NCI-H774 (cell line): ENCODE results near the gene ATP8A2.

Source experiments
- DNase-seq: peaks from one replicate; lab custom pipeline; 2025; lab: John Stamatoyannopoulos, UW

The ATP8A2 gene

DNA sequence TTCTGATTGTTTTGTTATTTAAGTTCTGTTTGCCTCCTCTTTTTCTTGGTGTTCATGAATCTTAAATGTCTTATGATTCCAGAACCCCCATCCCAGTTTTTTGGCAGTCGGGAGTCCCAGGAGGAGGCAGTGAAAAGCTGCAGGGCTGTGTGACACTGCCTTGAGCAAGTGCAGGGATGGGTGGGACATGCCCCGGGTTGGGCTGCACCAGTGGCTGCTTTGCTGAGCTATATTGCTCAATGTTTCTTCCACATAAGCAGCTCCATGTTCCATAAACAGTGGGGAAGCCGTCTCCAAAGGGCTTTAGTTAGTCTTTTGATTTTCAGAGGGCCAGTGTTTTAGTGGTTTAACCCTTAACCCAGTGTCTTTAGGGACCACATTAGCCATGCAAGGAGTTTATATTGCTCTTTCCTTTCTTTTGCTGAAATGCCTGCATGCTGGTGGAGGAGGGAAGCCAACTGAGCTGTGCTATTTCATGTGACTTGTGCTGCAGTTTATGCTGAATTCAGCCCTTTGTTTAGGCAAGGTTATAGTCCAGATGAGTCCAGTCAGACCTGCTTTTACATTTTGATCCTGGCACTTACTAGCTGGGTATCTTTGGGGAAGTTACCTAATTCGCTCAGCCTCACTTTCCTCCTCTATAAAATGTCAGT is 13.1 kb downstream of the ATP8A2 start:
- DNase-seq, result no peak

DNA sequence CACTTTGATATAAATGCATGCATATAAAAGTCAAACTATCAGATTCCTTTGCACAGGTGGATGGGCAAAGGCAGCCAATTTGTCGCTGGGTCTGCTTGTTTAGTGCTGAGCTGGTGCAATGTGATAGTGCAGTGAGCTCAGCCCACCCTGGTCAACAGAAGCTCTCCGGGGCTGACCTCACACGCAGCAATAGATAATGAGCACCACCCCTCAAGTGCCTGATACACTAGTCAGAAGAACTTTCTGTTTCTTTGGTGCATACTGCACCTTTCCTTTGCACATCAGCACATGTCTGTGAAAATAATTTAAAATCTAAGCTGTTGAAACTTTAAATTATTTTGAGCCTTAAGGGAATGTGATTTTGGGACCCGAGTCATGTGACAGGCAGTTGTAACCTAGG is 20.2 kb downstream of the ATP8A2 start:
- no peak for DNase-seq

DNA sequence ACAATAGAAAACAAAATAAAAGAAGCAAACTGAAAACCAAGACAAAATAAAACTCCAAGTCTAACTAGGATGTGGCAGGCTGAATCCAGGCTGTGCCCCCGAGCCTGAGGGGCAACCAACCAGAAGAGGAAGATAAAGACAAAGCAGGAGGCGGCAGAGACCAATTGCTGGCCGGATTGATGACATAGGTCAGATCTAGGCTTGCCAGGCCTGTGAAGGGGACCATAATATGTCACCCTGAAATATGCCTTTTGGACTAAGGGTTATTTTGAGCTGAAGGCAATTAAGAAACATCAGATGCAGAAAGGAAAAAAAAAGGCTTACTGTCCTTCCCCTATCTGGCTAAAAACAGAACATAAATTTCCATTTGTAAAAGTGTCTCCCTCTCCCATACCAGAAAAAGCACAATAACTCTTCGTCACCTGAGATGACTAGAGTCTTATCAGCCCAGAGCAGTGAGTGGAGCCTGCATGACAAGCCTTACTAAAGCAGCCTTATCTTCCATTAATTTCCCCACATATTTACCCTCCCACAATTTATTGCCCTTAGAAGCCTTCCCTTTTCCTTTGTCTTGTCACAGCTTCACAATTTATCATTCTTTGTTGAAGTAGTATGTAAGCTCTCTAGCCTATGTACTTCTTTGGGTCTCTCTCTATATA is 22.8 kb downstream of the ATP8A2 start:
- DNase-seq, result no peak

DNA sequence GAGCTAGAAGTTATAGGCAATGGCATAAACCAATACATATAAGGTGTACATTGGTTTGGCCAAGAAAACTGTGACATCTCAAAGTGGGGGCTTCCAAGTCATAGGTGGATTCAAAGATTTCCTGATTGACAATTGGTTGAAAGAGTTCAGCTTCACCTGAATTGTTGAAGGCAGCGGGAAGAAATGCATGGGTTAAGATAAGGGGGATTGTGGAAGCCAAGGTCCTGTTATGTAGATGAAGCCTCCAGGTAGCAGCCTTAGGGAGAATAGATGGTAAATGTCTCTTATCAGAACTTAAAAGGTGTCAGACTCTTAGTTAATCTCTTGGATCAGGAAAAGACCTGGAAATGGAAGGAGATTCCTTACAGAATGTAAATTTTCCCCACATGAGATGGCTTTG is 26.0 kb downstream of the ATP8A2 start:
- no peak for DNase-seq

DNA sequence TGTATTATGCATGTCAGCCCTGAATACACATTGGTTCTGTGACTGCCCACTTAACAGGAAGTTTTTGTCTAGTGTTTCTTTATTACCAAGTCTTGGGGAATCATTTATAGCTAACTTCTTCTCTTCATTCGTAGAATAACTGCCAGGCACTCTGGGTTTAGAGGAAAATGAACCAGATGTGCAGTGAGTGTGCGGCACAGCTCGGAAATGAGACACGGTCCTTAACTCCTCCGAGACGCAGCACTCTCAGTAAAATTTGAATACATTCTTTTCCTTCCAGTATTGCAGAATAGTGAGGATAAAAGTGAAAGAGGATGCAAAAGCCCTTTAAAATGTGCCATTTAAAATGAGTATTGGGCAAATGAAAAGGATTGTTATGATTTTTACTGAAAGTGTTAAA is 29.2 kb downstream of the ATP8A2 start:
- DNase-seq, result no peak

DNA sequence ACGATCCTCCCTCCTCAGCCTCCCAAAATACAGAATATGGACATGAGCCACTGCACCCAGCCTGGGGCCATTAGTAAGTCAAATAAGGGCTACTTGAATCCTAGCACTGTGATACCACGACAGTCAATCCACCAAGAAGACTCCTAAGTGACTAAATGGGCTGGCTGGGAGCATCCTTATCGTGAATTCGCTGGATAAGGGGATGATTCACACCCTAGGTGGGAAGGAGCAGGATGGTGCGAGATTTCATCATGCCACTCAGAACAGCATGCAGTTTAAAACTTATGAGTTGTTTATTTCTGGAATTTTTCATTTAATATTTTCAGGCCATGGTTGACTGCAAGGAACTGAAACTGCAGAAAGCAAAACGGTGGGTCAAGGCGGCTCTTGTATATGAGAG is 30.2 kb downstream of the ATP8A2 start:
- no peak for DNase-seq

DNA sequence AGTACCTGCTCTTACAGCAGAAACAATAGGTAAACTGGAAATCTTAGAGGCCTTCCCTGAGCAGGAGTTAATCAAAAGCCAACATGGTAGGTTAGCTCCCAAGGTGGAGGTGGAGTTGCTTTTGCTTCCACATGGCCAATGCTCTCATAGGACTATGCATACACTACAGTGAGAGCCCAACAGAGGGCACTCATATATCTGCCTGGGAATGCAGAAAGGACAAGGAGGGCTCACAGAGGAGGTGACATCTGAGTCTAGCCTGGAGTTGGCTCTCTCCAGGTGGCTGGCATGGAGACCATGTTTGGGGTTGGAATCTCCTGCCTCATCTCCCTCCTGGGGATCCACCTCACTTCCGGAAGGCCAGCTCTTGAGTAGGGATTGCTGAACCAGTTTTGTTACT is 34.6 kb downstream of the ATP8A2 start:
- no peak for DNase-seq

DNA sequence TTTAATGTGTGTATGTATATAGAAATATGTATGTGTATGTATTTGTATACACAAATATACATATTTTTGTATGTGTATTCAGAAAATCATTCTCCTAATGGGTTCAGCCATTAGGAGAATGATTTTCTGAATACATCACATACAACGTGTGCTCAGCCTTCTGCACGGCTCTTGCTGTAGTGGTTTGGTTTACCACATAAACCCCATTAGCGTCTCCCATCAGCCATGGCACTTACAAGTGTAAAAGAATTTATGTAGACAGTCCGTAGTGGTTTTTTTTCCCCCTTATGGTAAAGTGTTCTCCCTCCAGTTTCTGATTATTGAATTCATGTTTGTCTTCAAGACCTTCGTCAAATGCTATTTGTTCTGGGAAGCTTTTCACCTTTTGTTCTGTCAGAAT is 38.2 kb downstream of the ATP8A2 start:
- no peak for DNase-seq

DNA sequence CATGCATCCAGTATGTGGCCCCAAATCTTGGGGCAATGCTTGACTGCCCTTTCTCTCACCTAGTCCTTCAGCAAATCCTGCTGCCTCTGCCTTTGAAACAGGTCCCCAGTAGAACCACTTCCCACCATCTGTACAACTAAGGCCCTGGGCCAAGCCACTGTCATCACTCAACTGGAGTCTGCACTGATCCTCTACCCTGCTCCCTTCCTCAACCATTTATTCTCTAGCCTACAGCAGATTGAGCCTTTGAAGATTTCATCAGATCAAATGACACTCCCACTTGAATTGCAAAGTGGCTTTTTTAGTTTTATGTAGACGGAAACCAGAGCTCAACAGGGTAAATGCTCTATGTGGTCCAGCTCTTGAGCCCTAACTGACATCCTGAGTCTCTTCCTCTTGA is 43.5 kb downstream of the ATP8A2 start:
- no peak for DNase-seq

DNA sequence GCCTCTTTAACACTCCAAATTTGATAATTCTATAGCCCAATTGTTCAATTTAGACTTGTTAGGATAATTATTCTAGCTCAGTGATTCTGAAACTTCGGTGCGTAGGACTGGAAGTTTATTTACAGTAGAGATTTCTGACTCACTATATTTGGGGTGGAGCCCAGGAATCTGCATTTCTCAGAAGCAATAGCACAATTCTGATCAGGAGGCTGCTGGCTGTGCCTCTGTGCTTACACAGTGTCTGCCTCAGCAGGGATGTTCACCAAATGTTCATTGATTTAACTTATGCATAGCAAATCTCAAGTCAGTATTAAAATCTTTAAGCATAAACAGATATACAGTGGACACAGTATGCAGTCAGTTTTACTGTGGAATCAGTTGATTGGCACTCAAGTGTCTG is 45.8 kb downstream of the ATP8A2 start:
- DNase-seq, result no peak

DNA sequence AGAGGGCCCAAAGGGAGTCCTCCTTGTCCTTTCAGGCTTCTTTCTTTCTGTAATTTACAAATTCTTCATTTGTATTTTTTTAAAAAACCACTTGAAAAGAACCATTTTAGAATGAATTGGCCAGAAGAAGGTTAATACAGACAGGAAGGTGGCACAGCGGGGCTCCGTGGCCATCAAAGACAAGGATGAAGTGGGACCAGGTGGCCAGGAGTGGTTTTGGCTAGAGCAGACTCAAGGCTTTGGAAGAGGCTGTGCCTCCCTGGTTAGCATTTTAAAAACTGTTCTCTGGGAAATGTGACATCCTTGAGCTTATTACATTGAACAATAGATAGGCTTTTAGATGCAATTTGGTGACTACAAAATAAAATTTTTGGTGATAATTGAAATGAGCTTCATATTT is 48.4 kb downstream of the ATP8A2 start:
- no peak for DNase-seq

DNA sequence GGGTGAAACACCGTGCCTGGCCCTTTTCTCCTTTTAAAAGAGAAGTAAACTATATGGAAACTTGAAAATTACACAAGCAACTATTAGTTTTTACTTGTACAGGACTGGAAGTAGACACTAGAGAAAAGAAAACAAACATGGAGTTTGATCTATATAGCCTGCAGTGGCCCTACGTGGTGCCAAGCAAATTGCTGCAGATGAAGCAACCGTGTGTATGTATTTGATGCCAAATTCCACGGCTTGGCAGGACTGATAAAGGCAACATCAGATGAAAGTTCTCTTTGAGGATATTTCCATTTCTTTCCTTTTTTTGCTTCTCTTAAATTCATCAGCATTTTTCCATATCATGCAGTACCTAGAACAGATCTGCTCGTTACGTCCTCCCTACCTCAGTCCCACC is 49.8 kb downstream of the ATP8A2 start:
- DNase-seq, result no peak

DNA sequence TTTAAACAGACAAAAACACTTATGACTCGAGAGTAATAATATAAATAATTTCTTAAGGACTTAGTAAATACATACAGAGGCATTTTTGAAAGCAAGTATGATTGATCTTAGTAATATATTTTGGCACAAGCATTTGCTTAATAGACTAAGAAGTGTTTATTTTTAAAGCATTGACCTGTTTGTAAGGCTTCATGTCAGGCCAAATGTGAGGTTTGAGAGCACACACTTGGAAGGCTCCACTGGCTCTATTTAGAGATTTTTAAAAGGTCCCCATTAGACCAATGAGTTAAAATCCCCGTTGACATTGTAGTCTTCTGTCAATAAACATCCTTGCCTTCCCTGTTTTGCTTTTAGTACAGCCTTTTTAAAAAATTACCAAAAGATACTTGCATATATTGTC is 50.4 kb downstream of the ATP8A2 start:
- no peak for DNase-seq

DNA sequence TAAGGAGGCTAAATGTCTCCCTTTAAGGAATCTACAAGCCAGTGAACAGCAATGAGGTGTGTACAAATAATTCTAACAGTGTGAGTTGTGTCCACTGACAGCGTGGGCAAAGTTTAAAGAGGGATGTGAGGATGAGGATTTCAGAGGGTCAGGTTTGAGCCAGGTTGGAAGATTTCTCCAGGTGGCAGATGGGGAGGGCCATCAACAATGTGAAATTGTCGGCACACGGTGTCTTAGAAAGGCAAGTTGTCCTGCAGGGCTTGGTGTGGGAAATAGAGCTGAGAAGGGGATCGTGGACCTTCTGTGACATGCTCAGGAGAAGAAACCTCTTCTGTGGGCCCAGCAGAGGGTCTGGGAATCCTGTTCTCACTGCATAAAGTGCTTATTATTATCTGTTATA is 52.1 kb downstream of the ATP8A2 start:
- DNase-seq, result no peak

DNA sequence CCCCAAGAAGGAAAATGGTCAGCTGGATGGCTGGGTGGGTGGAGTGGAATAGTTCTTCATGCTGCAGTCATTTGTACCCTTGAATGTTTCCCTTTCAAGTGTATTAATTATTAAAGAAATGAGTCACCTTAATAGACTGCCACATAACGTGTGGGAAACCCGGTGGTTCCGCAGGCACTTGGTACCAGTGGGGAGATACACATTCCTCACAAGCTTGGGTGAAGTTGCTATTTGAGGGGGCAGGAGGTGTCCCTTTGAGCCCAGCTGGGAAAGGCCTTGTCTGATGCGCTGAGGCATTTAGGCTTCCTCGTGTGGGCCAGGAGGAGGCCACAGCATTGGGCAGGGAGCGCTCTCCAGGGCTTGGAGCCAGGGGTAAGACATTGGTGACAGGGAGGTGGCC is 57.7 kb downstream of the ATP8A2 start:
- no peak for DNase-seq

DNA sequence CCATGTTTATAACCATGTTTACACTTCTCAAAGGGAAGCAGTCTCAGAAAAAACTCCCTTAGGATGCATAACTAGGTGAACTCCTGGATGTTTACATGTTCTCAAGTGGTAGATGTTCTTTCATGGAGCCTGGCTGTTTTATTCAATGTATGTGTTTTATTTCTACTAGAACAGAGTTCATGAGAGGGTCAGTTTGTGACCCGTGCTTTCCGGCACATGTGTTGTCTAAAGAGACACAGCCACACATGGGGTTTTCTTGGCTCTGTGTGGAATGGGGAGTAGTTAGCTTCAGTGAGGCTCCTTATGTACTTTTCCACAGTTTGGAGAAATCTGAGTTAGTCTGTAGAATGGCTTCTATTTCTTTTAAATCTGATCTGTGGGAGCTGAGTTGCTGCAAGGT is 60.9 kb downstream of the ATP8A2 start:
- no peak for DNase-seq

DNA sequence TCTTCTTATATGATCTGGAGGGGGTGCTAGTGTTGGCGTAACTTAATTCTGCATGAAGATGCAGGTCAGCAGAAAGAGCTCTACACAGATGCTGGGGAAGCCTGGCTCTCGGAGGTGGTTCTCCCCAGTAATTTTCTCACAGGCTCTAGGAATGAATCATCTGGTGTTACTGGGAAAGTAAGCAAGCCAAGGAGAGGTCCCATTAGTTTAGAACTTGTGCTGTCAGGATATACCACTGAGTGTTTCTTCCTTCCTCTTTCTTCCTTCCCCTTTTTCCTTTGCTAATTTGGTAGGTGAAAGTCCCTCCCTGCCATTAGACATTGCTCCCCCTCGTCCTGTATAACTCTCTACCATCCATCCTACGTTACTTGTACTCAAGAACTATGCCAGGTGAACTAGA is 68.3 kb downstream of the ATP8A2 start:
- no peak for DNase-seq

DNA sequence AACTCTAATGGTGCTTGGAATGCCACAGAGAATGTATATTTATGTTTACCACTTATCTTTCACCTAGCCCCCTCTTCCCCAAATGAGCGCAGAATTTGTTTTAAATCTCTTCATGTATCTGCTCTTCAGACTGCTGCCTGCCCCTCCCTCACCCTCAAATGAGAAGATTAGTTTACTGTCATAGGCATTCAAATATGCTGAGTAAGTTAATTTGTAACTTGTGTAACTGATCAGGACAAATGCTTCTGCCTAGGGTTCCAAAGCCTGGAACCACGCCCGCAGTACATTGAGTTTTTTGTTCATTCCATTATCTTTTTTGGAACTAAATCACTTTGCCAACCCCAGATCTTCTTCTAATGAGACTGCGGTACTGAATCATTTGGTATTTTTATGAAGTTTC is 74.5 kb downstream of the ATP8A2 start:
- DNase-seq, result no peak

DNA sequence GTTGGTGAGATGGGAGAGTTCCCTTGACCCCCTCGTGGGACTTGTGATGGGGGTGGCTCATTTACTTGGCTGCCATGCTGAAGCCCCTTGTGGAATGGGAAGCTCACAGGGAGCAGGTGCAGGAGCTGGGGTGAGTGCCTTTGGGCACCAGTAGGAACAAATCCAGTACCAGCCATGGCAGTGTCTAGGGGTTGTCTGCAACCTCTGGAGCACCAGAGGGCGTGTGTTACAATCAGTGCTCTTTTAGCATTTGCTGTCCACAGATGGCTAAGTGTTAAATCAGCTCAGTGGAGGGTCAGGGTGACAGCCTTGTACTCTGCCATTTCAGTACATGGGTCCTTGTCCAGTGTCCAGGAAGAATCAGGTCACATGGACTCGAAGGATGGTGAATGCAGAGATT is 75.6 kb downstream of the ATP8A2 start:
- DNase-seq, result no peak

DNA sequence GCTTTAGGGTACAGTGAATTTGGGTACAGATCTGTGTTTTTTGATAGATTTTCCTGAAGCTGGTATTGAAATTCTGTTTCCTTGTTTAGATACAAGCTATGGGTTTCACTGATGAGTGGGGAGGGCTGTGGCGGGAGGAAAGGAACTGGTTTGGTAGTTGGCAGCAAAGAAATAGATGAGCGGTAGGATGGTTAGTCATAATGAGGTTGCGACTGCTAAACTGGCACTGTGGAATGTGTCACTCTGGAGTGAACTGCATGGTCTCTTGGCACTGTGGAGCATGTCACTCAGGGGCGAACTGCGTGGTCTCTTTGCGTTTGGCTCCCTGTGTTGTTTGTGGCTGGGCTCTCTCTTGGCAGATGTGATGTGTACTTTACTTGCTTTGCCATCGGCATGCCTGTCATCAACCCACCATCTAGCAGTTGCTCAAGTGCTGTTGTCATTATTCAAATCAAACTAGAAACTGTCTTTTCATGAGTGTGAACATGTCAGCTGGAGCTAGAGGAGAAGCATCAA is 82.1 kb downstream of the ATP8A2 start:
- DNase-seq, result no peak

DNA sequence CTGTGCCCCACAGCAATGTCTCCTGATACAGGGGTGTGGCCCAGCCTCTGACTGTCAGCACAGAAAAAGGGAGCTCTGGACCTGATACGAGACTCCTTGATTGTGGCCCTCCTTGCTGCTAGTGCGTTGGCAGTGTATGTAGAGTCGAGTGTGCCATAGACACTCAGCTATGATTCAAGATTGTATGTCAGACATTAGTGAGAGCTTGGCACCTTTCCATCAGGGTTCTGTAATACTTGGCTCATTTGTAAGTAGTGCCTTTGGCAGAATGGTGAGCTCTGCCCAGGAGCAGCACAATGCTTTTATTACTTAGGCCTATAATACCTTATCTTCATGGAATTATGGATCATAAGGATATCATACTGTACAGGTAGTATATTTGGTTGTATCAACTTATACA is 83.4 kb downstream of the ATP8A2 start:
- no peak for DNase-seq

DNA sequence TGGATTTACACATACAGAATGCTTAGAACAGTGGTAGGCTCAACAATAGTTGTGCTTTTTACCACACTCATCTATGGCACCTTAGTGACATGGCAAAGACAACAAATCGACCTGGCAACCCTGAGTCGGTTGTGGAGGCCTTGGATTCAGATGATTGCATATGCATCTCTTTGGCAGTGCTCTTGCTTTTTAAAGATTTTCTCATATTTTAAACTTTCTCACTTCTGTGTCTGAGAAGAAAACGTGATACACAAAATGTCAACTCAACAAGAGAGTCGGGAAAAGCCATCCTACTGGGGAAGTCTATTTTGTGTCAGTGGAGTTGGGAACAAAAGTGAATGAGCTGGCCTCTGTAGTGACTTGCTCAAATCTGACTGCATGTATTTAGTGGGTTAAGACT is 85.8 kb downstream of the ATP8A2 start:
- DNase-seq, result no peak

DNA sequence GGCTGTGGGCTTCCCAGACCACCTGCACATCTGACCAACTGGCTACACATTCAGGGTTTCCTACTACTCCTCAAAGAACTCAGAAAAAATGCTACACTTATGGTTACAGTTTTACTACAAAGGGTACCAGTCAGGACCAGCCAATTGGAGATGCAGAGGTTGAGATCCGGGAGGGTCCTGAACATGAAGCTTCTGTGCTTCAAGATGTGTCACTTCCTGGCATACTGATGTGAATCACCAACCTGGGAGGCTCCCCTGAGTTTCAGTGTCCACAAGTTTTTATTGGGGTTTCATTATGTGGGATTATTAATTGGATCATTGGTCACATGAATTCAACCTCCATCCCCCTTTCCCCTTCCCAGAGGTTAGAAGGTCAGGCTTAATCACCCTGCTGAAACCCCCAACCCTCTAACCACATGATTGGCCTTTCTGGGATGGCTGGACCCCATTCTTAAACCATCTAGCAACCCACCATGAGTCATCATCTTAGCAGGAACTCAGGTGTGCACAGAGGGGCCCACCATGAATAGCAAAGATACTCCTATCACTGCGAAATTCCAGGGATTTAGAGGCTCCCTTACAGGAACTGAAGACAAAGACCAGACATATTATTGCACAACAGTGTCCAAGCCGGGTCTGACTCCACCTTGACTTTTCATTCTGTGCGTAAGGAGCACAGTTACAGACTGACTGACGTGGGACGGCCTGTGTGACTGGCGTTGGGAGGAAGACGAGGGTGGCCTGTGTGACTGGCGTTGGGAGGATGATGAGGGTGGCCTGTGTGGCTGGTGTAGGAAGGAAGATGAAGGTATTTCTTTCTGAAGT is 90.7 kb downstream of the ATP8A2 start:
- no peak for DNase-seq
